ENCODE results near the gene RAD51B.

GRCh38 chr14:68223631-68224030 is 404.1 kb downstream of the RAD51B start:
- TF ChIP-seq POLR2A (IDR thresholded peaks at IDR 0.05; ENCODE audit: borderline replicate concordance, extremely low read depth, insufficient read depth, insufficient read length) (no peak), EZH2 (IDR thresholded peaks at IDR 0.05) (no peak), CTCF (IDR thresholded peaks at IDR 0.05 in 2 of 3, conservative IDR thresholded peaks at IDR 0.05 in 1 of 3; ENCODE audit: borderline replicate concordance in 1 of 3, insufficient read depth in 1 of 3, low read depth in 2 of 3, low read length in 2 of 3) (no peak), CBX3 (IDR thresholded peaks at IDR 0.05; ENCODE audit: low read depth) (no peak)

Measured in HCT116 (cell line).